Nephron progenitor cell (in vitro differentiated cells): Measurements from ENCODE around the gene TDRD3.

ENCODE experiments used
- DNase-seq: peaks from one replicate; pipeline ENCODE4 v3.0.0; 2021
- H3K27ac Mint-ChIP-seq: 2 replicates; pipeline ENCODE4 v1.8.0; 2021; ENCODE audit warnings: mild to moderate bottlenecking, moderate library complexity, mixed read lengths
- H3K27me3 Mint-ChIP-seq: 2 replicates; pipeline ENCODE4 v1.8.0; 2021; ENCODE audit warnings: mild to moderate bottlenecking, low read depth, mixed read lengths; ENCODE audit not compliant: poor library complexity
- H3K36me3 Mint-ChIP-seq: 2 replicates; pipeline ENCODE4 v1.8.0; 2021; ENCODE audit warnings: low read depth, mixed read lengths
- H3K4me1 Mint-ChIP-seq: 2 replicates; pipeline ENCODE4 v1.8.0; 2021; ENCODE audit warnings: mixed read lengths
- H3K4me3 Mint-ChIP-seq: 2 replicates; pipeline ENCODE4 v1.8.0; 2021; ENCODE audit warnings: mild to moderate bottlenecking, moderate library complexity, mixed read lengths
- H3K9me3 Mint-ChIP-seq: 2 replicates; pipeline ENCODE4 v1.8.0; 2021; ENCODE audit warnings: mild to moderate bottlenecking, moderate library complexity, mixed read lengths
- CTCF ChIP-seq: fragments of 200-600 bp; sonication (generic); IDR thresholded peaks from 2 replicates; pipeline ENCODE4 v1.5.0; 2021; ENCODE audit warnings: antibody characterized with exemption

The TDRD3 gene

GRCh38 chr13:60412909-60413616, 16.0 kb downstream of the TDRD3 start:
- peaks cover 16% of the 10 kb centered on the region for H3K9me3 Mint-ChIP-seq
- TF ChIP-seq CTCF = no peak
- no peak overlapping the region for H3K27ac Mint-ChIP-seq
- peaks cover 3% of the 10 kb centered on the region for H3K4me1 Mint-ChIP-seq
- no peaks in the 10 kb centered on the region for H3K27me3 Mint-ChIP-seq
- peaks cover 32% of the 10 kb centered on the region for H3K36me3 Mint-ChIP-seq
- H3K4me3 Mint-ChIP-seq = no peak overlapping the region
- no peak for DNase-seq

- Mint-ChIP-seq H3K27me3 (no peaks in the 10 kb centered on the region), H3K27ac (no peak overlapping the region), H3K4me3 (no peak overlapping the region), H3K9me3 (peaks cover 19% of the 10 kb centered on the region), H3K4me1 (peaks cover 3% of the 10 kb centered on the region), H3K36me3 (peaks cover 34% of the 10 kb centered on the region)
- no peak for TF ChIP-seq CTCF
- no peak for DNase-seq
Measured at GRCh38 chr13:60414177-60414576, 17.2 kb downstream of the TDRD3 start.

- no peak for DNase-seq
- Mint-ChIP-seq H3K4me3 (no peak overlapping the region), H3K4me1 (no peaks in the 10 kb centered on the region), H3K27ac (no peak overlapping the region), H3K9me3 (peaks cover 42% of the 10 kb centered on the region), H3K36me3 (peaks cover 45% of the 10 kb centered on the region), H3K27me3 (no peaks in the 10 kb centered on the region)
- no peak for TF ChIP-seq CTCF
Measured at GRCh38 chr13:60417734-60418133, 20.7 kb downstream of the TDRD3 start.

- Mint-ChIP-seq H3K4me3 (no peak overlapping the region), H3K9me3 (peaks cover 42% of the 10 kb centered on the region), H3K27ac (no peak overlapping the region), H3K27me3 (no peaks in the 10 kb centered on the region), H3K36me3 (peaks cover 45% of the 10 kb centered on the region), H3K4me1 (no peaks in the 10 kb centered on the region)
- DNase-seq = no peak
- no peak for TF ChIP-seq CTCF
Measured at GRCh38 chr13:60418954-60419353, 21.9 kb downstream of the TDRD3 start.

- peaks cover 22% of the 10 kb centered on the region for H3K9me3 Mint-ChIP-seq
- DNase-seq = no peak
- no peaks in the 10 kb centered on the region for H3K4me1 Mint-ChIP-seq
- no peak for TF ChIP-seq CTCF
- no peak overlapping the region for H3K27ac Mint-ChIP-seq
- no peak overlapping the region for H3K4me3 Mint-ChIP-seq
- no peaks in the 10 kb centered on the region for H3K27me3 Mint-ChIP-seq
- peaks cover 27% of the 10 kb centered on the region for H3K36me3 Mint-ChIP-seq
Measured at GRCh38 chr13:60425332-60425731, 28.3 kb downstream of the TDRD3 start.

GRCh38 chr13:60426075-60426474, 29.1 kb downstream of the TDRD3 start:
- Mint-ChIP-seq H3K27me3 (no peaks in the 10 kb centered on the region), H3K9me3 (peaks cover 14% of the 10 kb centered on the region), H3K36me3 (peaks cover 21% of the 10 kb centered on the region), H3K4me3 (no peak overlapping the region), H3K4me1 (no peaks in the 10 kb centered on the region), H3K27ac (no peak overlapping the region)
- DNase-seq = no peak
- no peak for TF ChIP-seq CTCF
